A673 (cell line): Measurements from ENCODE around the gene MBIP. TPM values are rescaled to one million over a fixed set of nuclear protein-coding genes. Genes with fewer than 3 reads are reported as not detected.

Experiments used
- BruUV-seq: library from RNA; stranded (reverse); fragments of 400-500 nt; replicated peaks from 2 replicates; lab custom pipeline; 2021; lab: Mats Ljungman, UMichigan
- CTCF ChIA-PET: fragments of 300-600 bp; sonication (Branson Sonifier 250); formaldehyde crosslinking; loops from one replicate; lab custom pipeline; 2022; ENCODE audit warnings: antibody characterized with exemption; lab: Charles Lee
- POLR2A ChIA-PET: fragments of 300-600 bp; sonication (Branson Sonifier 250); formaldehyde crosslinking; loops from one replicate; lab custom pipeline; 2022; ENCODE audit warnings: antibody characterized with exemption; ENCODE audit not compliant: low non-redundant PET; lab: Charles Lee
- DNase-seq: peaks from one replicate; pipeline ENCODE4 v3.0.0-alpha.2; 2015; ENCODE audit warnings: low spot score
- H3K27ac ChIP-seq: fragments of 200-600 bp; sonication (generic); 2 replicates; pipeline ENCODE4 v1.5.1; 2016; ENCODE audit warnings: mixed run types, low read depth, mild to moderate bottlenecking, mixed read lengths, antibody characterized with exemption, low read length; ENCODE audit not compliant: poor library complexity, severe bottlenecking
- H3K27me3 ChIP-seq: fragments of 200-600 bp; sonication (generic); replicated peaks from 2 replicates; pipeline ENCODE4 v1.6.1; 2017; ENCODE audit warnings: mixed run types, low read depth, mild to moderate bottlenecking, mixed read lengths, antibody characterized with exemption, low read length; ENCODE audit not compliant: insufficient read depth, poor library complexity
- H3K36me3 ChIP-seq: fragments of 200-600 bp; sonication (generic); 2 replicates; pipeline ENCODE4 v1.6.1; 2016; ENCODE audit warnings: mixed run types, mild to moderate bottlenecking, mixed read lengths, antibody characterized with exemption, low read length; ENCODE audit not compliant: insufficient read depth, poor library complexity, severe bottlenecking
- H3K4me1 ChIP-seq: fragments of 200-600 bp; sonication (generic); 2 replicates; pipeline ENCODE4 v1.6.1; 2017; ENCODE audit warnings: mixed run types, mild to moderate bottlenecking, mixed read lengths, antibody characterized with exemption, low read length; ENCODE audit not compliant: insufficient read depth, poor library complexity, severe bottlenecking
- H3K4me3 ChIP-seq: fragments of 200-600 bp; sonication (generic); 2 replicates; pipeline ENCODE4 v1.5.1; 2016; ENCODE audit warnings: low read depth, mixed run types, mild to moderate bottlenecking, mixed read lengths, low read length; ENCODE audit not compliant: poor library complexity, severe bottlenecking
- H3K9me3 ChIP-seq: fragments of 200-600 bp; sonication (generic); 2 replicates; pipeline ENCODE4 v1.6.1; 2016; ENCODE audit warnings: mixed run types, low read depth, mild to moderate bottlenecking, mixed read lengths, antibody characterized with exemption, low read length; ENCODE audit not compliant: poor library complexity, severe bottlenecking
- CTCF ChIP-seq: fragments of 300-800, 200-600 bp; sonication (generic); conservative IDR thresholded peaks from 2 replicates; pipeline ENCODE4 v1.5.1; 2017; ENCODE audit warnings: low read depth, mild to moderate bottlenecking, antibody characterized with exemption, low read length, moderate library complexity, mixed read lengths
- EZH2 ChIP-seq: fragments of 200-600 bp; sonication (generic); IDR thresholded peaks from 2 replicates; pipeline ENCODE4 v1.6.1; 2017; ENCODE audit warnings: borderline replicate concordance, low read depth, mild to moderate bottlenecking, mixed read lengths, antibody characterized with exemption, low read length; ENCODE audit not compliant: poor library complexity, severe bottlenecking
- intact Hi-C: fragments of 100-400 bp; cut with micrococcal nuclease; formaldehyde crosslinking; loops from one replicate; pipeline ENCODE4 v1.10.0; 2022; ENCODE audit not compliant: unreplicated experiment
- total RNA-seq: library from RNA; stranded (reverse); gene quantifications from 2 replicates; pipeline ENCODE4 v1.2.3, GENCODE V29; 2021

Gene MBIP
- total RNA-seq, 1 experiment from 2014 or later: 23.2 TPM

- peaks cover 23% of the 10 kb centered on the region for H3K27me3 ChIP-seq
- H3K4me1 ChIP-seq: no peaks in the 10 kb centered on the region
- no peak for DNase-seq
- H3K9me3 ChIP-seq: no peaks in the 10 kb centered on the region
- ChIA-PET CTCF (no interaction called here), POLR2A (no interaction called here)
- no peak for TF ChIP-seq CTCF
- no peak for TF ChIP-seq EZH2
- no peaks in the 10 kb centered on the region for H3K36me3 ChIP-seq
- no peak overlapping the region for H3K4me3 ChIP-seq
- BruUV-seq: no TSS peak
- intact Hi-C loops: no loop called here
- no peak overlapping the region for H3K27ac ChIP-seq
Measured at GRCh38 chr14:36363704-36364103, 43.3 kb upstream of the MBIP start.

GRCh38 chr14:36362648-36363047, 42.2 kb upstream of the MBIP start:
- H3K4me1 ChIP-seq: no peaks in the 10 kb centered on the region
- no TSS peak for BruUV-seq
- no peak for DNase-seq
- no peaks in the 10 kb centered on the region for H3K9me3 ChIP-seq
- peaks cover 23% of the 10 kb centered on the region for H3K27me3 ChIP-seq
- H3K4me3 ChIP-seq: no peak overlapping the region
- no peaks in the 10 kb centered on the region for H3K36me3 ChIP-seq
- no peak for TF ChIP-seq CTCF
- TF ChIP-seq EZH2: no peak
- POLR2A ChIA-PET: no interaction called here
- intact Hi-C loops: no loop called here
- CTCF ChIA-PET: interaction anchor here (0.7 kb wide), 1 partner anchor 10 kb away, joined by 3 read pairs; no protein-coding TSS in a partner anchor
- no peak overlapping the region for H3K27ac ChIP-seq

DNA sequence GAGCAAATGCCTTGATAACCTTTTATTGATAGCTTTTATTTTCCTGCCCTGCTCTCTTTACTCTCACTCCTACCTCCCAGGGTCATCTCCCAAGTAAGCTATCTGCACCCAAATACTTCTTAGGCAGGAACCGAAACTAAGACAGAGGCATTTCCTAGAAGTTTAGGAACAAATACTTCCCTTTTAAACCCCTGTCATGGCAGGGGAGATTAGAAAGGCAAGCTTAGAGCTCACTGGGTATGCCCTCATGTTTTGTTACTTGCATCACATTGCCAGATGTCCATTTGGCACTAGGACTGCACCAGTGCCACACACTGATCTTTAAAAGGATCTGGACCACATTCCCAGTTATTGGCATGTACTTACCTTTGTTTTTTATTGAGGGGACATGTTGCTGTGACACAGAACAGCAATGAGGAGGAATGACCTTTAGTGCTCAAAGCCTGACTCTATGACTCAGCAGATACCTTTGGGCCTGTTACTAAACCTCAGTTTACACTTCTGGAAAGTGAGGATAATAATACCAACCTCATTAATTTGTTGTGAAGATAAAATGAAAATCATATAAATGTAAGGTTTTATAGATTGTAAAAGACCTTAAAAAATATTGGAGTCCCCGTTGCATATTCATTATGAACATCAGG, 40.9 kb upstream of the MBIP start:
- intact Hi-C loops: no loop called here
- H3K4me1 ChIP-seq: no peaks in the 10 kb centered on the region
- DNase-seq: no peak
- TF ChIP-seq EZH2: no peak
- no peak for TF ChIP-seq CTCF
- no TSS peak for BruUV-seq
- H3K9me3 ChIP-seq: peaks cover 7% of the 10 kb centered on the region
- H3K4me3 ChIP-seq: no peak overlapping the region
- H3K27me3 ChIP-seq: peaks cover 11% of the 10 kb centered on the region
- CTCF ChIA-PET: no interaction called here
- H3K36me3 ChIP-seq: no peaks in the 10 kb centered on the region
- POLR2A ChIA-PET: no interaction called here
- H3K27ac ChIP-seq: no peak overlapping the region
